ENCODE measurements around the gene SLC12A7.
"Not testable (repeated sequence)": the region's sequence is repeated elsewhere in the genome, so short reads cannot be mapped to it uniquely, and the experiment has no call there.

Gene SLC12A7

DNA sequence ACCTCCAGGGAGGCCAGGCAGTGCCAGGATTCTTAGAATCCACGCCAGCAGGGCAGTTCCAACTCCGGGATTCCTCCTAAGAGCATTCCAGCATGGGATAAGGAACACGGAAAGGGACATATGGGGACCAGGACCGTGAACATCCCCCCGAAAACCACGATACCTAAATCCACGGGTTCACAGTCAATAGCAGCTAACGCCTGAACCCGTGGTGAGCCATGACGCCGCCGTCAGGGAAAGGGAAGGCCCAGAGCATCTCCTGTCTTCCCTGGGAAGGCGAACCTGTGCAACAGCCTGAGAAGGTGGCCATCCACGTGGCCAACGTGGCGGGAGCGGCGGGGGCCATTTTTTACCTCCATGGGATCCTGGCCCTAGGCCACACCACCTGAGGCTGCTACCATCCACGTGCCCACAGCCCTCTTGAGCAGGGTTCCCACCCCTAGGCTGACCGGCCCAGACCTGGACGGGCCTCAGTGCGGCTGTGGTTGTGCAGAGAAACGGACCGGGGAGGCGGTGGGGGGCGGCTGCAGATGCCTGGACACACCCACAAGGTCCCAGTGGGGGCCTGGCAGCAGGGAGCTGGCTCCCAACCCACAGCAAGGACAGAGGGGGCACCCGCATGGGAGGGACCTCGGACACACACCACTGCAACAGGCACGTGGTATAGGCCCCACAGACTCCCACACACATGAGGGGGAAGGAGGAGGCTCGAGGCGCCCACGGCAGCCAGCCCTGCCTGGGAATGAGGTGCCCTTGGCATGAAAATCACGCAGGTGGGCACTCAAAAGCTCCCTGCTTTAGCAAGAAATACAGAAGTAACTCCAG, 42.8 kb downstream of the SLC12A7 start:
- no peak for FAIRE-seq

GRCh38 chr5:1068204-1068894, 43.5 kb downstream of the SLC12A7 start:
- FAIRE-seq (no peak), DNase-seq (ENCODE audit: extremely low spot score, insufficient read length, low read depth) (no peak)

More for the DNA sequence above, 42.8 kb downstream of the SLC12A7 start:
- DNase-seq (ENCODE audit: extremely low spot score, insufficient read length, low read depth): no peak

DNA sequence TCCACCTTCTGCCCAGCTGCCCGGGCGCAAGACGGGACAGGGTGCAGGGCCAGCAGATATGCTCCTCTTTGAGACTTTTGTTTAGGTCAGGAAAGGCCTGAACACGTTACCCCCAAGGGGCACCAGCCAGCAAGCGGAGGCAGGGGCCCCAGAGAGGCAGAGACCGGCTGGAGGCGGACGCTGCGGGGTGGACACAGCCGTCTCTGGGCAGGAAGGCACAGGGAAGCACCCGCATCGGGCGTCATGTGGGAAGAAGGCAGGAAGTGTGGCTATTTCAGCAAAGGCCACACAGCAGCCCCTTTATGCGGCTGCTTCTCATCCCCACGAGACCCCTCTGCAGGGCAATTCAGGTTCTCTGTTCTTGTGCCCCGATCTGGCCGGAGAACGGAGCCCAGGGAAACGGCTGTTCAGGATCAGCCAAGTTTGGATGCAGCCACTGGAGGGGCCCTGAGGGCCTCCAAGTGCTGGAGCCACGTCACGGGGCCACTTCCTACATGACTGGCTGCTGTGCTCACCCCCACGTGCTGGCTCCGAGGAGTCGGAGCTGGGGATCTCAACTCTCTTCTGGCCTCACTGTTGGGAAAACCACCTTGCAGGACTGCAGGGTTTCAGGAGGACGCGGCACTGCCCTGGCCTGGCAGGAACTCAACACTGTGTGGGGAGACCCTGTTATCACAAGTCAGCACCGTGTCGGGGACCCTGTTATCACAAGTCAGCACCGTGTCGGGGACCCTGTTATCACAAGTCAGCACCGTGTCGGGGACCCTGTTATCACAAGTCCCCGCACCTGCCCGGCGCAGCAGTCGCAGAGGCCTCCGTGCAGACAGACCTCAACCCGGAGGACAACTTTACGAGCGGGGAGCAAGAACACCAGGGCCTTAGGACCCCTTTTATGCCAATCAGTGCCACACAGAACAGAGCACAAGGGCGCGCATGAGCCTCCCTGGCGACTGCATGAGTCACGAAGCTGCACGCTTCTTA, 44.4 kb downstream of the SLC12A7 start:
- FAIRE-seq: no peak
- DNase-seq (ENCODE audit: extremely low spot score, insufficient read length, low read depth): no peak

GRCh38 chr5:1066676-1067075, 45.2 kb downstream of the SLC12A7 start:
- DNase-seq (ENCODE audit: extremely low spot score, insufficient read length, low read depth) (no peak), FAIRE-seq (no peak)

- FAIRE-seq (no peak), DNase-seq (ENCODE audit: extremely low spot score, insufficient read length, low read depth) (no peak)
Observed at GRCh38 chr5:1065891-1066650, 45.8 kb downstream of the SLC12A7 start.

GRCh38 chr5:1065143-1065750, 46.6 kb downstream of the SLC12A7 start:
- no peak for FAIRE-seq
- no peak for DNase-seq (ENCODE audit: extremely low spot score, insufficient read length, low read depth)

DNA sequence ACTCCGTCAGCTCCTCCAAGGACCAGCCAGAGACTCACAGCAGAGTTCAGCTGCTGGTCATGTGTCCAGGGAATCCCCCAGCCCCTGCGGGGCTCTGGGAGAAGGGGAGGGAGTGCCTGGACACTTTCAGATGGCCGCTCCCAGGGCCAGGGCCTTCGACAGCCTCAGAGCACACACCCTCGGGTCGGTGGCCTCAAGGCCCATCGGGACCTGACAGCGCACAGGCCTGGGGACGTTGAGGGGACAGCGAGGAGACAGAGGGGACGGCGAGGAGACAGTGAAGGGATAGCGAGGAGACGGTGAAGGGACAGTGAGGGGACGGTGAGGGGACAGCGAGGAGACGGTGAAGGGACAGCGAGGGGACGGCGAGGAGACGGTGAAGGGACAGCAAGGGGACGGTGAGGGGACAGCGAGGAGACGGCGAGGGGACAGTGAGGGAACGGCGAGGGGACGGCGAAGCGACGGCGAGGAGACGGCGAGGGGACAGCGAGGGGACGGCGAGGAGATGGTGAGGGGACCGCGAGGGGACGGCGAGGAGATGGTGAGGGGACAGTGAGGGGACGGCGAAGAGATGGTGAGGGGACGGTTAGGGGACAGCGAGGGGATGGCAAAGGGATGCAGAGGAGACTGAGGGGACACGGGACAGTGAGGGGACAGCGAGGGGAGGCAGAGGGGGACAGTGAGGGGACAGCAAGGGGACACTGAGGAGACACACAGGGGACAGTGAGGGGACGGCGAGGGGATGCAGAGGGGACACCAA, 47.3 kb downstream of the SLC12A7 start:
- FAIRE-seq (no peak), DNase-seq (ENCODE audit: extremely low spot score, insufficient read length, low read depth) (no peak)

DNA sequence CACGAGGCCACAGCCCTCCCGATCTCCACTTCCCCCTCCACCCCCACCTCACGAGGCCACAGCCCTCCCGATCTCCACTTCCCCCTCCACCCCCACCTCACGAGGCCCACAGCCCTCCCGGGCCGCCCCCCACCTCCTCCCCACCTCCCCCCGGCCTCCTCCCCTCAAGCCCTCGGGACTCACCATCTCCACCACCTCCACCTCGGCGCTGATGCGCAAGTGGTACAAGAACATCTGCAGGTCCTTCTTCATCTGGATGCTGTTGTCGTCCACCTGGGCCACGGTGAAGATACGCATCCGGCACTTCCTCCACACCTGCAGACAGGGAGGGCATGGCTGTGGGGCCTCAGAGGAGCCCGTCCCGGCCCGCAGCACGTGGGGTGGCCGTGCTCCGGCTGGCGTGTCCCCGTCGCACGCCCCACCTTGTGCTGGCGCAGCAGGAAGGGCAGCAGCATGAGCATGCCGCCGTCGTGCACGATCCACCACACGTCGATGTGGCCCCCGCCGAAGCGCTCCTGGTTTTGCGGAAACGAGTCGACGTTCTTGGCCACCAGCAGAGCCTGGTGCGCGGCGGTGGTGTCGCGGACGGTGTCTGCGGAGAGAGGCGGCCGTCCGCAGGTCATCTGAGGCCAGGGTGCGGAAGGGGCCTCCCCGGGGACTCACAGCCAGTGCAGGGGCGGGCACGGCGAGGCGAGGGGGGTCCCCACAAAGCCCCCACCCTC, 48.0 kb downstream of the SLC12A7 start:
- no peak for DNase-seq (ENCODE audit: extremely low spot score, insufficient read length, low read depth)
- no peak for FAIRE-seq

DNA sequence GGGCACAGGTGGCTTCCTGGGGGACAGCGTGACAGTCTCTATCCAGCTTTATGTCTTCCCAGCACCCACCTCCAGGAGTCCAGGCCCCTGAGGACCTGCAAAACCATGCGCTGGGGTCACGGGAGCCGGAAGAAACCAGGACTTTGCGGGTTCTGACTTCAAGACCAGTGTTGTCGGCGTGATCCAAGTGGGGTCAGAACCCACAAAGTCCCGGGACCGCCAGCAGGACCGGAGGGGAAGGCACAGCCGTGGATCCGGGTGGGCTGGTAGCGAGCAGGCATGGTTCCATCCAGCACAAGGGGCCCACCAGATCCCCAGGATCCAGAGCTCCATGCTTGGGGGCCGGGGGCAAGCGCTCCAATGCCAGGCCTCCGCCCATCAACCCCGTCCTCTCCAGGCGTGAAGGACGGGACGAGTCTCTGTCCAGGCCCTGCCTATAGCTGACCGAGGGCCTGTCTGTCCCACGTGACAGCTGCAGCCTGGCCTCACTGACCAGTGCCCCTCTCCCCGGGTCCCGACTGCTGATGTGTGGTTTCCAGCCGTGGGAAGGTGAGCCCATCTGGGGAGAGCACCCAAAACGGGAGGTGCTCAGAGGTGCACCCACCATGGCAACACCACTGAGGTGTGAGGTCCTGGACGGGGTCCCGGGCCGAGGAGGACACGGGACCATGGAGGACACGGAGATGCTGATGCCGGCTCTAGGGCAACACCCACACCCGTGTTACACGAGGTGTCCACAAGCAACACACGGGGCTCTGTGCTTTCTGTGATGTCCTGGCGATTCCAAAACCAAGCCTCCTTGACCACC, 48.9 kb downstream of the SLC12A7 start:
- no peak for FAIRE-seq

GRCh38 chr5:1061916-1062315, 49.9 kb downstream of the SLC12A7 start:
- FAIRE-seq (no peak), DNase-seq (ENCODE audit: extremely low spot score, insufficient read length, low read depth) (no peak)

More for the DNA sequence above, 48.9 kb downstream of the SLC12A7 start:
- no peak for DNase-seq (ENCODE audit: extremely low spot score, insufficient read length, low read depth)

DNA sequence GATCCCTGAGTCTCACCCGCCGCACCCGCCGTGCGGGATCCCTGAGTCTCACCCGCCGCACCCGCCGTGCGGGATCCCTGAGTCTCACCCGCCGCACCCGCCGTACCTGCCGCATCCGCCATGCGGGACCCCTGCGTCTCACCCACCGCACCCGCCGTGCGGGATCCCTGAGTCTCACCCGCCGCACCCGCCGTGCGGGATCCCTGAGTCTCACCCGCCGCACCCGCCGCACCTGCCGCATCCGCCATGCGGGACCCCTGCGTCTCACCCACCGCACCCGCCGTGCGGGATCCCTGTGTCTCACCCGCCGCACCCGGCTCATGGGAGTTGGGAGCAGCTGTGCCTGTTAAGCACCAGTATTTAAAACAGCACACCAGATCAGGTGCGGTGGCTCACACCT, 50.6 kb downstream of the SLC12A7 start:
- DNase-seq (ENCODE audit: extremely low spot score, insufficient read length, low read depth); FAIRE-seq: not testable (repeated sequence)

DNA sequence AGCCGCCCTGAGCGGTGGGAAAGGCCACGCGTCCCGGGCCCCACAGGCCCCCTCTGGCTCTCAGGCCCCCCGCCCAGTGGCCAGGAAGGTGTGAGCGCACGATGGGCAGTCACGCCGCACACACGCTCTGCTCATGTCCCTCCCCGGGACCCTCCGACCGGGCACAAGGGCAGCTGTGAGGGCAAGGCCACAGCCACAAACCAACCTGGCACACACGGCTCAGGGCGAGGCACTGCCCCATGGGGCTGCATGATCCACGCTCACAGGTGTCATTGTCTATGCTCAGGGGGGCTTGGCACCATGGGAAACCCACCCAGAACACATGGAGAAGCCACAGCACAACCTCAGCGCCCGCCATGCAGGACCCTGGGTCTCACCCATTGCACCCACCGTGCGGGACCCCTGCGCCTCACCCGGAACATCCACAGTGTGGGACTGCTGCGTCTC, 51.3 kb downstream of the SLC12A7 start:
- DNase-seq (ENCODE audit: extremely low spot score, insufficient read length, low read depth) (no peak), FAIRE-seq (no peak)

GRCh38 chr5:1059884-1060263, 52.0 kb downstream of the SLC12A7 start:
- DNase-seq (ENCODE audit: extremely low spot score, insufficient read length, low read depth): no peak
- FAIRE-seq: no peak

GRCh38 chr5:1058988-1059883, 52.6 kb downstream of the SLC12A7 start:
- FAIRE-seq: no peak

DNA sequence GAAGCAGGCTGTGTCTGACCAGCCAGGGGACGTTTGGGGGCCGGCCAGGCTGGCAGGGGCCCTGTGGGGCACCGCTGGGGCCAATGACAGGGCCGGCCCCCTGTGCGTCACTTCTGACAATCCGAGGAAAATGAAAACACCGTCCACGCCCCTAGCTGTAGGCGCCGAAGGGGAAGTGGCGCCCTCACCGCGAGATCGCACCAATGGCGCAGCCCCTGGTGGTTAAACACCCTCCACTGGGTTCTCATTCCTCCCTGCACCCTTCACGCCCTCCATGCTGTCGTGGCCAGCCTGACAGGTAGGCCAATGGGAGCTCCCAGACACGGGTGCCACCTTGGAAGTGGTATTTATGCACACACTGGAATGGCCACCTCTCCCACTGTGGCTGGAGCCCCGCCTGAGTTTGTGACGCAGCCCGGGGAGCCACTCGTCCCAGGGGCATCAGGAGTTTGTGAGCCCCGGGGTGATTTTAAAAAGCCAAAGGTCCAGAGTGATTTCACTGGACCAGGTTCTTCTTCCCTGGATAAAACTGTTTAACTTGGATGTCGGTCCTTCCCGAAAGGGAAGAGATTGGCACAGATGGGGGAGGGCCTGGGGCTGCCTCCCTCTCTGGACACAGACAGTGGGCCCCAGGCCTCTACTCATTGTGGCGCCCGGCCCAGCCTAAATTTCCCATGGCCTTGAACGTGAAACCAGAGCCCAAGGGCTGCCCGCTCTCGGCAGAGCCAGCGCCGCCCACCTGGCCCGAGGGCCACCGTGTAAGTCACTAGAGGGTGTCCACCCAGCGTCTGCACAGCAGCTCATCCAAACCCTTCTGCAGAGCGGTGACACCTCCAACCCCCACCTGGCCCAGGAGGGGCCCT, 53.5 kb downstream of the SLC12A7 start:
- FAIRE-seq (no peak), DNase-seq (ENCODE audit: extremely low spot score, insufficient read length, low read depth) (no peak)

More at GRCh38 chr5:1058988-1059883, 52.6 kb downstream of the SLC12A7 start:
- DNase-seq (ENCODE audit: extremely low spot score, insufficient read length, low read depth): no peak

Data from GM18507 (cell line).